Embryonic facial prominence (tissue), 1 donor: ENCODE measurements around the gene KDM5C.
"Not testable (repeated sequence)": the region's sequence is repeated elsewhere in the genome, so short reads cannot be mapped to it uniquely, and the experiment has no call there.

Source experiments
- DNase-seq: peaks from one replicate; pipeline ENCODE4 v3.0.0-alpha.2; 2016; ENCODE audit errors: extremely low spot score

KDM5C gene

GRCh38 chrX:53190363-53190960 is 34.5 kb downstream of the KDM5C start:
- DNase-seq, result no peak

- no peak for DNase-seq
These were observed 36.2 kb downstream of the KDM5C start for GRCh38 chrX:53188763-53189162.

DNA sequence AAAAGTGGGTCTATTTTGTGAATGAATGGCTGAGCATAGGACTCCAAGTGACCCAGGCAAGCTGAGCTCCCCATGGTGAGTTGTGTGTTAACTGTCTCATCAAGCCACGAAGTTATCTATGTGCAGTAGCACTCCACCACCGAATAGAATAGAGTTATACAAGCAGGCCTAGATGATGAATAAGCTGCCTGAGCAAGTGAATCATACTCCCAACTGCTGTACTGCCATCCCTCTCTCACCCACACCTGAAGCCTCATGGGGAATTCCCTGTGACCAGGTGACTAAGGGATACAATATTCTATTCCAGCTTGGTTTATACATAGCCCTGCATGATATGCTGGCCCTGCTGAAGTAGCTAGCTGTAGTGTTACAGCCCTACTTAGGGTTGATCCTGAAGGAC is 38.7 kb downstream of the KDM5C start:
- DNase-seq, result no peak

DNA sequence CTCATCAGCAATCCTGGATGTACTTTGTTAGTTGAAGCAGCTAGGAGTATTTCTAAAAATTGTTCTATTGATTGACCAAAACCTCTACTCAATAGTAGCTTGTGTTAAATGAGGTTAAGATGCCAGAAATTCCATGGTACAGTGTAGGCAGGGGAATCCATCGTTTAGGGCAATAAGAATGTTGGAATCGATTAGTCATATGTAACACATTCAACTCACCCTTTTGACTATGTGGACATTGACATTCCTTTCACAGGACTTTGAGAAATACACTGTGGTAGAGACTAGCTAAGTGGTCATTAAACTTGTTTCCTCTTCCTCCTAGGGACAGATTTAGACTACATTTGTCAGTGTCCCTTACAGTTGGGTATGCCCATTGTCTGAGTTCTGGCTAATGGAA is 40.2 kb downstream of the KDM5C start:
- DNase-seq, result no peak

DNA sequence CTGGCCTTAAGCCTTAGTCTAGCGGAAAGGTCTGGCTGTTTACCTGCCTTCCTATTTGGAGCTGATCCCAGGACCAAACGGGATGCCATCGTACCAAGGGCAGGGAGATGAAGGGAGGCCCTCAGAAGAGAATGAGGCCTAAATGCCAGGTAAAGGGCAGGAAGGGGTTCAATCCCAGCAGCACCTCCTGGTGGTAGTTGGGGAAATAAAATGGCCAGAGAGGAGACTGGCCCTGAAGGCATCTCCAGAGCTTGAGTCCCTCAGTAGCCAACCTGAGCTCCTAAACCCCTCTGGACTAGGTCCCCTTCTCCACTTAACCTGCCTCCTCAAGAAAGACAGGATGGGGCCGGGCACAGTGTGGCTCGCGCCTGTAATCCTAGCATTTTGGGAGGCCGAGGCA is 53.7 kb downstream of the KDM5C start:
- no peak for DNase-seq

DNA sequence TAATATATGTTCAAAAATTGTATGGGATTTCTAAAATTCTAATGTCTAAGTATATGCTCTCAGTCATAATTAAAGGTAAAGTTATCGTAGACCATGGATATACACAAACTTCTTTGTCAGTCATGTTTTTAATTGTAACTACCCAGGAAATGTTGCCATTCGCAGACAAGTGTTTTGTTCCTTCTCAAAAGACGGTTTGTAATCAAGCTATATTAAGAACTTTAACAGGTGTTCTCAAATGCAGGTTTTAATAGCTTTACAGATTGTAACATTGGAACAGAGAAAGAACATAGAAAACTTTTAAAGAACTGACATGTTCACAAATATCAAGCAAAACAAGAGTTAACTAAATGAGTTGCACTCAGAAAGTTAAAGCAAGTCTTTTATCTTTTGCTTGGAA is 58.9 kb downstream of the KDM5C start:
- no peak for DNase-seq

- not testable (repeated sequence) for DNase-seq
These were observed 60.4 kb downstream of the KDM5C start for GRCh38 chrX:53164566-53164965.

DNA sequence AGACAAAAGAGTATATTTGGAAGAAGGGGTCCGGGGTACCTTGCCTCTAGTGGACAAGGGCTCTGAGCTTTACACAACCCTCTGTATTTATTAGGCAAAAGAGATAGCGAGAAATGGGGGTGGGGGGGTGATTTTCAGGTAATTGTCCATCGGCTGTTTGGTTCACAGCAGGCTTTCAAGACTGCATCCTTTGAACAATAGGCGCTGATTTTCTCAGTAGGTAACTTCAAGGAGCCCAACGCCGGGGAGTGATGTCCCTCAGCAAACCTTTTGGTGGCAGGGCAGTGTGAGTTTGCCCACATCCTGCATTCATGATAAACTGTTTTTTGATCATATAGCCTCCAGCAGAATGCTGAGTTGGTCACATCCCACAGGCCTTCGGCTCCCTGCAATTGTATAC is 61.6 kb downstream of the KDM5C start:
- no peak for DNase-seq

GRCh38 chrX:53160297-53160983 is 64.6 kb downstream of the KDM5C start:
- DNase-seq, result no peak

DNA sequence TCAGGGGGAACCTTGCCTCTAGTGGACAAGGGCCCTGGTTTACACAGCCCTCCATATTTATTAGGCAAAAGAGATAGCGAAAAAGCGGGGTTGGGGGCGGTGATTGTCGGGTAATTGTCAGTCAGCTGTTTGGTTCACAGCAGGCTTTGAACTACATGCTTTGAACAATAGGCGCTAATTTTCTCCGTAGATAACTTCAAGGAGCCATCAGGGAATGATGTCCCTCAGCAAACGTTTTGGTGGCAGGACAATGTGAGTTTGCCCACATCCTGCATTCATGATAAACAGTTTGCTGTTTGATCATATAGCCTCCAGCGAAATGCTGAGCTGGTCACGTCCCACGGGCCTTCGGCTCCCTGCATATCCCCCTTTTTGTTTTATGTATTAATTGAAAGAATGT is 65.8 kb downstream of the KDM5C start:
- DNase-seq, result no peak

DNA sequence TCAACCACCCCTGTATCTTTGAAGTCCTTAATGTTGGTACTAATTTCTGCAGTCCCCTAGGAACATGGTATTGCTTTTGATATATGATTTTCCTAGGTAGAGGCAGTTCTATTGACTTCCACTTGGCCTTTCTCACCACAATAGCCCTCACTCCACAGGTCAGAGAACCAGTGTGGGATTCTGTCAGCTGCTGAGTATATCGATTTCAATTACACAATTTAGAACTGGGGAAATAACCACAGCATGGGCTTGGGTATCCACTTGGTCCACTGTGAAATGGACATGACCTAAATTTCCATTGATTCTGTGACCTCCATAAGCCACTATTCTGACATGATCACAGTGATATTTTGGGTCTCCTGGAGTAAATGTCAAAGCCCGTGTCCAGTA is 68.8 kb downstream of the KDM5C start:
- DNase-seq, result no peak

DNA sequence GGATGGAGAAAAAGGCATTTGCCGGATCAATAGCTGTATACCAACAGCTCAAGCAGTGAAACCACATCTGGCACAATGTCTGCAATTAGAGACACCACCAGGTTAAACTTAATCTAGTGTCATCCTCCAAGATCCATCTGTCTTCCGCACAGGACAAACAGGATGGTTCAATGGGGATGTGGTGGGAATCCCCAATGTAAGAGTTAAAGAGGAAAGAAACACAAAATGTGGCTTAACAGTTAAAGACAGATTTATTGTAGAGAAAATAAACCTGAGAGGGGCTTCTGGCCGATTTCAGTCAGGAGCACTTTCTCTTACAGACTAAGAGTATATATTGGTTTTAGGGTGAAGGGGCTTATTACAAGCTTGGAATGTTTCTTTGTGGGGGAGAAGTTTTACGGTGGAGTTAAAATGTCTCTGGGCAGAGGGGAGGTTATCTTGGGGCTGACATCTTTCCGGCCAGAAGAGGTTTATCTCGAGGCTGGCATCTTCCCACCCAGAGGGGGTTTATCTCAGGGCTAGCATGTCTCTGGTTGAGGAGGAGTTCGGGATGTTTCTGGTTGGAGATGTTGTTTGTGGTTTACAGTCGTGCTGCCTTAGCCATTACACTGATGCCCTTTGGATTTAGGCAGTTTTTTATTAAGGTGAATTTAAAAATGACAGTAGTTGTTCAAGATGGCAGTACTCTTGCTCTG is 69.3 kb downstream of the KDM5C start:
- DNase-seq, result no peak

DNA sequence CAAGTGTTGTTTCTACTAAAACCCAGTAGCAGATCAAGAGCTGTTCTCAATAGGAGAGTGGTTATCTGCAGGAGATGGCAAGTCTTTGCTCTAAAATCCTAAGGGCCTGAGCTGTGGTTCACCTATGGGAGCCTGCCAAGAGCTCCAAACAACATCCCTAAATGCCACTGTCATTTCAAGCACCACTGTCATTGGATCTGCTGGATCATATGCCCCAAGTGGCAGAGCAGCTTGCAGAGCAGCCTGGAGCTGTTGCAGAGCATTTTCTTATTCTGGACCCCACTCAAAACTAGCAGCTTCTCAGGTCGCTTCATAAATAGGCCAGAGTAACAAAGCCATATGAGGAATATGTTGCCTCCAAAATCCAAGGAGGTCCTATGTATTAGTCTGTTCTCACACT is 71.4 kb downstream of the KDM5C start:
- no peak for DNase-seq
